DOHH2 (cell line): Measurements from ENCODE around the gene ZBTB46.

Experiments
- CTCF ChIP-seq: fragments of 200-600 bp; sonication (generic); IDR thresholded peaks from one replicate; pipeline ENCODE4 v1.5.1; 2014; ENCODE audit warnings: antibody characterized with exemption, mild to moderate bottlenecking, low read depth, low read length; ENCODE audit not compliant: poor library complexity, severe bottlenecking
- EZH2phosphoT487 ChIP-seq: fragments of 200-600 bp; sonication (generic); IDR thresholded peaks from 2 replicates; pipeline ENCODE4 v1.6.1; 2017; ENCODE audit warnings: borderline replicate concordance, mild to moderate bottlenecking, antibody characterized with exemption, low read length, moderate library complexity, mixed read lengths

GRCh38 chr20:63842258-63842657 lies 11.2 kb upstream of the ZBTB46 start:
- TF ChIP-seq EZH2phosphoT487 (no peak), CTCF (no peak)
